T follicular helper cell (primary cell): Measurements from ENCODE around the gene TSHZ2.

Experiments
- DNase-seq: peaks from one replicate; pipeline ENCODE4 v3.0.0-alpha.2; 2020; ENCODE audit warnings: low read depth

Gene TSHZ2

GRCh38 chr20:53243152-53243551 lies 271.0 kb downstream of the TSHZ2 start:
- DNase-seq = no peak

DNA sequence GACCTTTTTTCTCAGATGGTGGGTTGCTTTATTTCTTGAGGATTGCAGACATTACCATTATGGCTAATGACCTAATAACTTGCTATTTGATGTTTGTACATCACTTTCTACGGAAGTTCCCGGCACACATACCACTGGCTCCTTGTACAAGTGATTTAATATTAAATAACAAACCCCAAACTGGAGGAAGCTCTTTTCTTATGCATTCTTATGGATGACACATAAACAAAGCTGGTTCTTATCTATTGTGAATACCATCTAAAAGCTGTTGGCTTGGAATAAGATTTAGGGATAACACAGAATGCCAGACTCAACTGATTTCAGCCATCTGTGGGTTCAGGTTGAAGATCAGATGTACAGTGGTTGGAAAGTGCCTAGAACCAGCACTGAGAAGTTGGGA lies 272.6 kb downstream of the TSHZ2 start:
- DNase-seq = no peak

GRCh38 chr20:53245574-53245973 lies 273.4 kb downstream of the TSHZ2 start:
- DNase-seq = no peak

DNA sequence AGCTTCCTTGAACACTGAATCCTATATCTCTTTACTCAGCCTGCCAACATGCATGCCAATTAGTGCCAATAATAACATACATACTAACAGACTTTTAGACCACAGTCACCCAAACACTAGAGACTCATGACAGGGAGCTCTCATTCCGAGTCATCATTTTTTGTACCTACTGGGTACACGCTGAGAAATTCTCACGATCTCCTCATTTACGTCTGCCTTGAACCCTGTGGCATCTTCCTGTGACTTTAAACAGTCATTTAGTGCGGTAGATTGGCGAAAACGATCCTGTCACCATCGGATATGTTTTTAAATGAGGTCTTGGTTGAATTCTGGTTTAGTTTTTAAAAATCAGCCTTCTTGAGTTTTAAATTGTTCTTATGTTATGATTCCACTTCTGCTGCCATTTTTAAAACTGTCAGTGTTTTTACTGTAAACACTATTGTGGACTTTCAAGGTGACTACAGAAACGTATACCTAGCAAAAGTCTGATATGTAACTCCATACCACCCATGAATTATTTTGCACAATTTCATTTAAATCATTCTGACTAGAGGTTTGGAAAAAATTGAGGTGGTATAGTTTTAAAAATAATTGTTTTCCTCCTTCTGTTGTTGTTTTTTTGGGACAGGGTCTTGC lies 275.4 kb downstream of the TSHZ2 start:
- DNase-seq = no peak

GRCh38 chr20:53250456-53250855 lies 278.3 kb downstream of the TSHZ2 start:
- no peak for DNase-seq

DNA sequence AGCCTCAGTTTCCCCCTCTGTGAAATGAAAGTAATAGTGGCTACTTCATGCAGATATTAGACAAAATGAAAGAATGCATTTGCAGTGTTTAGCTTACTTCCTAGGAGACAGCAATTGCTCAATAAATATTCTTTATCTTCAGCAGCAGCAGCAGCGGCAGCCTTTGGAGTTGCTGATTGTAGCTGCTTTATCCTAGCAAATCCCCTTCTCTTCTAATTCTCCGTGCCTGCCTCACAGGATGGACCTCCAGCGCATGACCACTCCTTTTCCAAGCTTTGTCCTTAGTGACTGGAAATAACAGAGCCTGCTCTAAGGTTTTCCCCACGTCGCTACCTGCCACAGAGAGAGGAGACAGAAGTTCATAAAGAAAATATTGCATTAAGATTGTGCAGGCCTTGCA lies 279.8 kb downstream of the TSHZ2 start:
- DNase-seq = no peak

DNA sequence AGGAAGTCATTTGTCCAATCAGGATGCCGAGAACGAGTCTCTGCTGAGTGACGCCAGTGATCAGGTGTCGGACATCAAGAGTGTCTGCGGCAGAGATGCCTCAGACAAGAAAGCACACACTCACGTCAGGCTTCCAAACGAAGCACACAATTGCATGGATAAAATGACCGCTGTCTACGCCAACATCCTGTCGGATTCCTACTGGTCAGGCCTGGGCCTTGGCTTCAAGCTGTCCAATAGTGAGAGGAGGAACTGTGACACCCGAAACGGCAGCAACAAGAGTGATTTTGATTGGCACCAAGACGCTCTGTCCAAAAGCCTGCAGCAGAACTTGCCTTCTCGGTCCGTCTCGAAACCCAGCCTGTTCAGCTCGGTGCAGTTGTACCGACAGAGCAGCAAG lies 281.5 kb downstream of the TSHZ2 start:
- no peak for DNase-seq

- no peak for DNase-seq
Measured at GRCh38 chr20:53255102-53255710, 283.0 kb downstream of the TSHZ2 start.

GRCh38 chr20:53258741-53259140 lies 286.6 kb downstream of the TSHZ2 start:
- DNase-seq = no peak

DNA sequence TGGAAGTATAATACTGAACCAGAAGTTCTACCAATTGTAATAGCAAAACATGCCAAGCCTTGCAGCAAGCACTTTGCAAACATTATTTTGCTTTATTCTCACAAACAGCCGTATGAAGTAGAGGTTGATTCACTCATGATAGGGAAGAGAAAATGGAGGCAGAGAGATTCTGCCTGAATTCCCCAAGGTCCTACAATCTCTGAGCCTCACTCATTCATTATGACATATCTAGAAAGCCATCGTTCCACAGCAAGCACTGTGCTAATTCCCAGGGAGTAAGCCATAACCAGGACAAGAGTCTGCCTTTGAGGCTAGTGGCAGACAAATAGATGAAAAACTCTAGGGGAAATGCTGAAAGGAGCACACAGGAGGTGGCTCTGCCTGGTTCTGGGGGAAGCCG lies 288.0 kb downstream of the TSHZ2 start:
- no peak for DNase-seq

- DNase-seq = no peak
Measured at GRCh38 chr20:53260591-53260990, 288.4 kb downstream of the TSHZ2 start.

DNA sequence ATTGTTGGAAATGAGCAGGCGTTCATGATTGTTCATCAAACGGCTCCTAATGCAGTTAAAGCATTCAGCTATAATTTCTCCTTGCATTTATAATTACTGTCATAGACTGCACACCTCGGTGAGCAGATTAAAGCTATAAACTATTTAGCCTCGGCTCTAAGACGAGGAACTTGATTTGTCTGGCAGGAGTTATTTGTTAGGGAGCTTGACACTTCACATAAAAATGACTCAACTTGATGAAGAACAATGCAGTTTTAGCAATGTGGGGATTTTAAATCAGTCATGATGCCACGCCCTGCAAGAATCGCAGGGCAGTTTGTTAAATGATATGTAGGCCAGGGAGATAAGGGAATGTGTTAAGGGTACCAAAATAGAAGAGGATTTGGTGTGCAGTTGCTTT lies 290.2 kb downstream of the TSHZ2 start:
- no peak for DNase-seq

GRCh38 chr20:53263554-53264438 lies 291.6 kb downstream of the TSHZ2 start:
- no peak for DNase-seq

- DNase-seq = no peak
Measured at GRCh38 chr20:53264604-53265003, 292.4 kb downstream of the TSHZ2 start.

DNA sequence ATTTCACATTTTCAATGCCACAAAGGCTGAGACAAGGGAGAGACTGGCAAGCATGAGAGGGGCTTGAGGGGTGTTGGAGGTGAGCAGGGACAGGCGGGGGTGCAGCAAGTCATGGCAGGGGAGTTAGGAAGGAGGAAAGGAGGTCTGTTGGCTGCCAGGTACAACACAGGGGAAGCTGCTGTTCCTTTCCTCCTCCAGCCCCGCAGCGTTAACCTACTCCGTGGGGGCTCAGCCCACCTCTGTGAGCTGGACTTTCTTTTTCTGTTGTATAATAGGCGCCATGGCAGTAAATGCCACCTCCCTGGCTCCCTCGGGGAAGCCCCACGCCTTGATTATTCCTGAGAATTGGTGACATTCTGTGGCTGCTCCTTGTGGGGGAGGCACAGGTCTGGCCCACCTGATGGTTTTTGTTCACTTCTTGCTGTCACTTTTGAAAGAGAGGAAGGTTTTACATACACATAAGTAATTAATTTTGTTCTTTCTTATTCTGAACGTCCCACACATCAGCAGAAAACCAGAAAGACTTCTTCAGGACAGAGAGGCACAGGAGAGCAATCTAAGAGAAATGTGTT lies 293.2 kb downstream of the TSHZ2 start:
- no peak for DNase-seq

DNA sequence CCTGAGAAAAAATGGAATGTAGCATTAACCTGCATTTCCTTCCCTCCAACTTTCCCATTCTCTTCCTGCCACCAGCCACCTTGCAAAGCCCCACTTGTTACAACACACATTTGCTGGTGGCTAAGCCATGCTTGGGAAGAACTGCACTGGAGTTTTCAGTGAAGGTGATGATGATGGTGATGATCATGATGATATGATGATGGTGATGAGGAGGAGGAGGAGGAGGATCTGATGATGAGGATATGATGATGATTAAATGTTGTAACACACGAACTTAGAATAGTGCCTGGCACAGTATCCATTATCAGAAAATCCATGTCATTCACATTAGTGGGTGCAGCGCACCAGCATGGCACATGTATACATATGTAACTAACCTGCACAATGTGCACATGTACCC lies 297.2 kb downstream of the TSHZ2 start:
- DNase-seq = no peak

- DNase-seq = no peak
Measured at GRCh38 chr20:53270792-53271375, 298.7 kb downstream of the TSHZ2 start.

DNA sequence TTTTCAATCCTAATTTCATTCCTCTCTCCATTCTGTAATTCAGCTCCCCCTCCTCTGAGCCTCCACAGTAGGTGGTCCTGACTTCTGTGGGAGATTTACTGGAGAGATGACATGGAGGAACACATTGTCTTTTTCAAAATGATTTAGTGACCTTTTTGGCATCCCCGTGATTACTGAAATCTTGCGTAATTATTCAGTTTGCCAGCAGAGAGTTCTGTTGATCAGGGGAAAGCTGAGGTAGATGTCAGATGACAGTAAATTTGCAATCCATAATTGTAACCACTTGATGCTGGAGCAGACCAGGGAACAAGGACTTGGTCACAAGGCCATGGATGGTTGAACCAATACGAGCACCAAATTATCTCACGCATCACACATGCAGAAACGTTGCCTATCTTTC lies 302.2 kb downstream of the TSHZ2 start:
- DNase-seq = no peak

- no peak for DNase-seq
Measured at GRCh38 chr20:53274807-53275206, 302.6 kb downstream of the TSHZ2 start.

GRCh38 chr20:53276143-53276542 lies 304.0 kb downstream of the TSHZ2 start:
- DNase-seq = no peak

DNA sequence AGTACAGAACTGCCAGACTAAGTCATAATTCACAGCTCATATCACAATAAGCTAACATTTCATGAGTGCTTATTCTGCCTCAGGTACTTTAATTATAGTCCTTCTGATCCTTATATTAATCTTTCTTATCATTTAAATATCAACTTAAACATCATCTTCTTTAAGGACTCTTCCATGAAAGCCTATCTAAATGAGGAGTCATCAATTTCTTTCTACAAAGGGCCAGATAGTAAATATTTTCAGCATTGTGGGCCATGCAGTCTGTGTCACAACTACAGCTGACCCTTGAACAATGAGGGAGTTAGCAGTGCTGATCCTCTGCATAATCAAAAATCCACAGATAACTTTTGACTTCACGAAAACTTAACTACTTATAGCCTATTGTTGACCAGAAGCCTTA lies 306.4 kb downstream of the TSHZ2 start:
- DNase-seq = no peak

- no peak for DNase-seq
Measured at GRCh38 chr20:53279735-53280134, 307.6 kb downstream of the TSHZ2 start.
